ENCODE results near the gene LTBP1.

DNA sequence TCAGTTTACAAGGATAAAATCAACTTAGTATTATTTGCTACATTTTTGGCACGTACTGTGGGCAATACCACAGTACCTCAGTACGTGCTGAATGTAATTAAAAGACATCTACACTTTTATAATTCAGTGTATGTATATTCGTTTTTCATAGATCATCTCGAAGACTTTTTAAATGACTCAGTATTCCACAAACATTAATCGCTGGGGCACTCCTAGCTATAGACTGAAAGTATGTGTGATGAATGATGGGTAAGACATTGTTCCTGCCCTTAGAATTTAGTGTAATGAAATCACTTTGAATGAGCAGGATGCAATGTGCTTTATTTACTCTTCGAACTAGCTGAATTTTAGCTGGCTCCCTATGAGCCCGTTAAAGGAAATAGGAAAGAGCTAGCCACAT, 284.1 kb downstream of the LTBP1 start:
- no peak for TF ChIP-seq POLR2A (IDR thresholded peaks at IDR 0.05)
- TF ChIP-seq, protein P1, sequence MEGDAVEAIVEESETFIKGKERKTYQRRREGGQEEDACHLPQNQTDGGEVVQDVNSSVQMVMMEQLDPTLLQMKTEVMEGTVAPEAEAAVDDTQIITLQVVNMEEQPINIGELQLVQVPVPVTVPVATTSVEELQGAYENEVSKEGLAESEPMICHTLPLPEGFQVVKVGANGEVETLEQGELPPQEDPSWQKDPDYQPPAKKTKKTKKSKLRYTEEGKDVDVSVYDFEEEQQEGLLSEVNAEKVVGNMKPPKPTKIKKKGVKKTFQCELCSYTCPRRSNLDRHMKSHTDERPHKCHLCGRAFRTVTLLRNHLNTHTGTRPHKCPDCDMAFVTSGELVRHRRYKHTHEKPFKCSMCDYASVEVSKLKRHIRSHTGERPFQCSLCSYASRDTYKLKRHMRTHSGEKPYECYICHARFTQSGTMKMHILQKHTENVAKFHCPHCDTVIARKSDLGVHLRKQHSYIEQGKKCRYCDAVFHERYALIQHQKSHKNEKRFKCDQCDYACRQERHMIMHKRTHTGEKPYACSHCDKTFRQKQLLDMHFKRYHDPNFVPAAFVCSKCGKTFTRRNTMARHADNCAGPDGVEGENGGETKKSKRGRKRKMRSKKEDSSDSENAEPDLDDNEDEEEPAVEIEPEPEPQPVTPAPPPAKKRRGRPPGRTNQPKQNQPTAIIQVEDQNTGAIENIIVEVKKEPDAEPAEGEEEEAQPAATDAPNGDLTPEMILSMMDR (IDR thresholded peaks at IDR 0.05): no peak

Measured in adrenal gland (tissue), 5 donors.